OCI-LY1 (cell line): ENCODE data around the gene KRT12.

Experiments used
- H2AFZ ChIP-seq: fragments of 200-600 bp; sonication (generic), shearing (Covaris generic); 2 replicates; pipeline ENCODE4 v1.6.0; 2014; ENCODE audit warnings: antibody characterized with exemption, mild to moderate bottlenecking, low read length
- H3F3A ChIP-seq: fragments of 200-600 bp; sonication (generic), shearing (Covaris generic); 2 replicates; pipeline ENCODE4 v1.6.0; 2014; ENCODE audit warnings: mild to moderate bottlenecking, antibody characterized with exemption, low read length, moderate library complexity; ENCODE audit not compliant: insufficient read depth
- H3K27ac ChIP-seq: fragments of 200-600 bp; sonication (generic); 2 replicates; pipeline ENCODE4 v1.5.1; 2014; ENCODE audit warnings: low read length, mixed run types, mild to moderate bottlenecking, low read depth; ENCODE audit not compliant: poor library complexity, severe bottlenecking
- H3K27me3 ChIP-seq: fragments of 200-600 bp; sonication (generic); 2 replicates; pipeline ENCODE4 v1.6.0; 2014; ENCODE audit warnings: antibody characterized with exemption, mild to moderate bottlenecking, low read length, moderate library complexity; ENCODE audit not compliant: insufficient read depth
- H3K36me3 ChIP-seq: fragments of 200-600 bp; sonication (generic); 2 replicates; pipeline ENCODE4 v1.6.1; 2014; ENCODE audit warnings: mild to moderate bottlenecking, antibody characterized with exemption, low read length, moderate library complexity, mixed read lengths; ENCODE audit not compliant: insufficient read depth
- H3K4me1 ChIP-seq: fragments of 200-600 bp; sonication (generic); 2 replicates; pipeline ENCODE4 v1.5.1; 2014; ENCODE audit warnings: mild to moderate bottlenecking, low read length, moderate library complexity; ENCODE audit not compliant: insufficient read depth, severe bottlenecking
- H3K4me2 ChIP-seq: fragments of 200-600 bp; sonication (generic), shearing (Covaris generic); 2 replicates; pipeline ENCODE4 v1.6.1; 2014; ENCODE audit warnings: low read length
- H3K4me3 ChIP-seq: fragments of 200-600 bp; sonication (generic); 2 replicates; pipeline ENCODE4 v1.5.1; 2014; ENCODE audit warnings: low read length, low read depth, mild to moderate bottlenecking, mixed read lengths; ENCODE audit not compliant: poor library complexity, severe bottlenecking
- H3K79me2 ChIP-seq: fragments of 200-600 bp; shearing (Covaris generic); 2 replicates; pipeline ENCODE4 v1.6.1; 2016; ENCODE audit warnings: mixed run types, low read length, mixed read lengths; ENCODE audit not compliant: insufficient read depth
- H3K9ac ChIP-seq: fragments of 200-600 bp; sonication (generic), shearing (Covaris generic); 2 replicates; pipeline ENCODE4 v1.6.1; 2014; ENCODE audit warnings: mild to moderate bottlenecking, low read length, mixed read lengths
- H3K9me2 ChIP-seq: fragments of 200-600 bp; sonication (generic), shearing (Covaris generic); 2 replicates; pipeline ENCODE4 v1.6.1; 2014; ENCODE audit warnings: low read depth, mild to moderate bottlenecking, low read length, mixed read lengths
- H3K9me3 ChIP-seq: fragments of 200-600 bp; shearing (Covaris generic); 2 replicates; pipeline ENCODE4 v1.6.1; 2014; ENCODE audit warnings: low read length, mixed read lengths
- H4K20me1 ChIP-seq: fragments of 200-600 bp; sonication (generic), shearing (Covaris generic); 2 replicates; pipeline ENCODE4 v1.6.0; 2016; ENCODE audit warnings: mild to moderate bottlenecking, low read length; ENCODE audit not compliant: insufficient read depth
- EZH2 ChIP-seq: fragments of 200-600 bp; sonication (generic), shearing (Covaris generic); IDR thresholded peaks from 2 replicates; pipeline ENCODE4 v1.8.0; 2017; ENCODE audit warnings: borderline replicate concordance, mixed run types, mild to moderate bottlenecking, antibody characterized with exemption, low read length, moderate library complexity, mixed read lengths
- TF ChIP-seq, protein P1 (sequence below): fragments of 200-600 bp; sonication (generic), shearing (Covaris generic); IDR thresholded peaks from 2 replicates; pipeline ENCODE4 v1.5.1; 2017; ENCODE audit warnings: mild to moderate bottlenecking, antibody characterized with exemption, low read length, moderate library complexity, mixed read lengths

The KRT12 gene

DNA sequence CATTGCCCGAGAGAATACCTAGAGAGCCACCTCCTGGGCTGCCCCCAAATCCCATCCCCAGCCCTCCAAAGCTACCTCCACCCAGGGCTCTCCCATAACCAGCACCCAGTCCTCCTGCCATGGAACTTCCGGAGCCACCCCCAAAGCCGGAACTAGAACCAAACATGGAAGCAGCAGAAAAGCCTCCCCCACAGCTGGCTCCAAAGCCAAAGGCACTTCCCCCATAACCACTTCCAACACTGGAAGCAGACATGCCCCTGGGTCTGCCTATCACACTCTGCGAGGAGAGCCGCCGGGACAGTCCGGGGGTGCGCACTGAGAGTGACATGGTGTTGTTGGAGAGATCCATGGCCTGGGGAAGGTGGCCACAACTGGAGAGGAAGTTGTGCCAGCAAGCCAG lies at the start of gene KRT12:
Gene KRT12 (minus strand): TSS at position 386 of the 400 bp plus-strand sequence. CDS start 37 bp downstream, at position 349.
- H3K4me3 ChIP-seq, result no peak within 1 kb of the TSS
- no peak within 1 kb of the TSS for H3K4me2 ChIP-seq
- H3K79me2 ChIP-seq, result no peaks in the 10 kb centered on the region
- no peaks in the 10 kb centered on the region for H3K27me3 ChIP-seq
- no peaks in the 10 kb centered on the region for H3K9me2 ChIP-seq
- TF ChIP-seq, protein P1, sequence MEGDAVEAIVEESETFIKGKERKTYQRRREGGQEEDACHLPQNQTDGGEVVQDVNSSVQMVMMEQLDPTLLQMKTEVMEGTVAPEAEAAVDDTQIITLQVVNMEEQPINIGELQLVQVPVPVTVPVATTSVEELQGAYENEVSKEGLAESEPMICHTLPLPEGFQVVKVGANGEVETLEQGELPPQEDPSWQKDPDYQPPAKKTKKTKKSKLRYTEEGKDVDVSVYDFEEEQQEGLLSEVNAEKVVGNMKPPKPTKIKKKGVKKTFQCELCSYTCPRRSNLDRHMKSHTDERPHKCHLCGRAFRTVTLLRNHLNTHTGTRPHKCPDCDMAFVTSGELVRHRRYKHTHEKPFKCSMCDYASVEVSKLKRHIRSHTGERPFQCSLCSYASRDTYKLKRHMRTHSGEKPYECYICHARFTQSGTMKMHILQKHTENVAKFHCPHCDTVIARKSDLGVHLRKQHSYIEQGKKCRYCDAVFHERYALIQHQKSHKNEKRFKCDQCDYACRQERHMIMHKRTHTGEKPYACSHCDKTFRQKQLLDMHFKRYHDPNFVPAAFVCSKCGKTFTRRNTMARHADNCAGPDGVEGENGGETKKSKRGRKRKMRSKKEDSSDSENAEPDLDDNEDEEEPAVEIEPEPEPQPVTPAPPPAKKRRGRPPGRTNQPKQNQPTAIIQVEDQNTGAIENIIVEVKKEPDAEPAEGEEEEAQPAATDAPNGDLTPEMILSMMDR, result no peak
- TF ChIP-seq EZH2, result no peak
- H3K36me3 ChIP-seq, result no peaks in the 10 kb centered on the region
- no peaks in the 10 kb centered on the region for H3K9me3 ChIP-seq
- H3K9ac ChIP-seq, result no peak within 1 kb of the TSS
- no peak within 1 kb of the TSS for H2AFZ ChIP-seq
- no peaks in the 10 kb centered on the region for H3F3A ChIP-seq
- no peaks in the 10 kb centered on the region for H4K20me1 ChIP-seq
- H3K27ac ChIP-seq, result no peak within 1 kb of the TSS
- H3K4me1 ChIP-seq, result no peaks in the 10 kb centered on the region

DNA sequence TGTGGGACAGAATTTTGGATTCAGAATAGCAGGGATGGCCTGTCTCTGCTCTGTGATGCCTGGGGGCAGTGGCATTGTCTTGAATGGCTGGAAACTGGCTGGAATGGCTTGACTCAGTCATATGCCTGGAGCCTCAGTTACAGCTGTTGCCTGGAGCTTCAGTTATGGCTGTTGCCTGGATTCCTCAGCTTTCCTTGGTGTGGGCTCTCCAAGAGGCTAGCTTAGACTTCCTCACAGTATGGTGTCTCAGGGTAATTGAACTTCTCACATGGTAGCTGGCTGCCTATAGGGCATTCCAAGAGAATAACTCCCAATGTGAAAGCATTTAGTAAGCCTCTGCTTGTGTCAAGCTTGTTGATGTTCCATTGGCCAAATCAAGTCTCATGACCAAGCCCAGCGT lies 49.3 kb upstream of the KRT12 start:
- Histone ChIP-seq H3K79me2 (no peaks in the 10 kb centered on the region), H4K20me1 (no peaks in the 10 kb centered on the region), H3K27me3 (no peaks in the 10 kb centered on the region), H3K4me1 (no peaks in the 10 kb centered on the region), H2AFZ (no peak overlapping the region), H3K9ac (no peak overlapping the region), H3K4me2 (no peak overlapping the region), H3K4me3 (no peak overlapping the region), H3K36me3 (no peaks in the 10 kb centered on the region), H3K9me2 (no peaks in the 10 kb centered on the region), H3K27ac (no peak overlapping the region), H3K9me3 (no peaks in the 10 kb centered on the region), H3F3A (no peaks in the 10 kb centered on the region)
- TF ChIP-seq, protein P1, result no peak
- TF ChIP-seq EZH2, result no peak

DNA sequence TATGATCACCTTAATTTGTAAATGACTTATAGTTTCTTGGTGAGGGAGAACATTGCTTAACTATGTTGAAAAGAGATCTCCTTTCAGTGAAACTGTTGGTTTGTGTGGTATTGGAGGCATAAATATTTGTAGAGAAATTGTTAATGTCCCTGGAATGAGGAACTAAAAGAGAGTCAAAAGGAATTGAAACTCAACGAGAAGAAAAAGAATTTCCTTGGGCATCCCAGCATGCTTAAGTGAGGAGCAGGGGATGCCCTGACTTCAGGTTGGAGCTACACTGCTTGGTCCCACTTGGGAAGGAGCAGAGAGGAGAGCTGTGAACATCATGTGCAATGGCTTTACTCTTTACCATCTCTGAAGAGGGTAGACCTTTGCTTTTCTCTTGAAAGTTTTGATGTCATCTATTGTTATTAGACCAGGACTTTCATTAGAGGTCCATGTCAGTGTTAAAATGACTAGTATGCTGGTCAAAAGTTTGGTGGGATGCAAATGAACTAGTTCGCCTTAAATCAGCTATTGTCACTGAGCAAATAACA lies 48.8 kb upstream of the KRT12 start:
- H3K9me2 ChIP-seq, result no peaks in the 10 kb centered on the region
- H3K79me2 ChIP-seq, result no peaks in the 10 kb centered on the region
- no peaks in the 10 kb centered on the region for H3K36me3 ChIP-seq
- no peaks in the 10 kb centered on the region for H3K4me1 ChIP-seq
- no peaks in the 10 kb centered on the region for H3K27me3 ChIP-seq
- H3K27ac ChIP-seq, result no peak overlapping the region
- no peak overlapping the region for H3K4me2 ChIP-seq
- no peaks in the 10 kb centered on the region for H3K9me3 ChIP-seq
- H3K9ac ChIP-seq, result no peak overlapping the region
- no peaks in the 10 kb centered on the region for H4K20me1 ChIP-seq
- H2AFZ ChIP-seq, result no peak overlapping the region
- no peaks in the 10 kb centered on the region for H3F3A ChIP-seq
- H3K4me3 ChIP-seq, result no peak overlapping the region
- no peak for TF ChIP-seq EZH2
- TF ChIP-seq, protein P1, result no peak
